Measurements from ENCODE around the gene TMEM88. TPM values are rescaled to one million over a fixed set of nuclear protein-coding genes. Genes with fewer than 3 reads are reported as not detected.

Gene TMEM88
- total RNA-seq, 1 donor from 2014 or later = 13.8 TPM

- DNase-seq (ENCODE audit: low spot score) = peak; percentile 80
- Mint-ChIP-seq H3K4me1 (peaks cover 57% of the 10 kb centered on the region), H3K9me3 (no peaks in the 10 kb centered on the region), H3K27ac (peak overlapping the region; percentile 22), H3K36me3 (peaks cover 6% of the 10 kb centered on the region), H3K27me3 (ENCODE audit: insufficient read depth, low read depth) (peaks cover 8% of the 10 kb centered on the region), H3K4me3 (peak overlapping the region; percentile 95)
- no peaks in the 10 kb centered on the region for H3K9me3 ChIP-seq (ENCODE audit: low read depth)
- H3F3A ChIP-seq (ENCODE audit: low read depth) = peaks cover 71% of the 10 kb centered on the region
- H2AFZ ChIP-seq (replicated peaks) = no peak overlapping the region
- H3K4me2 ChIP-seq = peak overlapping the region; percentile 99
- TF ChIP-seq CTCF (IDR thresholded peaks at IDR 0.05) (peak; percentile 9), EZH2phosphoT487 (IDR thresholded peaks at IDR 0.05) (no peak)
- peak overlapping the region; percentile 55 for H3K9ac ChIP-seq
- peak overlapping the region; percentile 76 for H3K4me3 ChIP-seq
- H3K27ac ChIP-seq = peak overlapping the region; percentile 56
- H3K79me2 ChIP-seq (ENCODE audit: low read depth) = peaks cover 73% of the 10 kb centered on the region
- peaks cover 78% of the 10 kb centered on the region for H4K20me1 ChIP-seq (ENCODE audit: low read depth)
- no peaks in the 10 kb centered on the region for H3K36me3 ChIP-seq
- H3K27me3 ChIP-seq = no peaks in the 10 kb centered on the region
- H3K4me1 ChIP-seq = peaks cover 39% of the 10 kb centered on the region
Measured at GRCh38 chr17:7841396-7841914, 13.4 kb upstream of the TMEM88 start.

- no peaks in the 10 kb centered on the region for H3K9me3 ChIP-seq (ENCODE audit: low read depth)
- no peaks in the 10 kb centered on the region for H3K36me3 ChIP-seq
- H3F3A ChIP-seq (ENCODE audit: low read depth) = peaks cover 68% of the 10 kb centered on the region
- peaks cover 39% of the 10 kb centered on the region for H3K4me1 ChIP-seq
- H4K20me1 ChIP-seq (ENCODE audit: low read depth) = peaks cover 83% of the 10 kb centered on the region
- no peak for TF ChIP-seq EZH2 (IDR thresholded peaks at IDR 0.05)
- TF ChIP-seq EZH2phosphoT487 (IDR thresholded peaks at IDR 0.05) = no peak
- TF ChIP-seq CTCF (IDR thresholded peaks at IDR 0.05) = no peak
- no peak overlapping the region for H2AFZ ChIP-seq (replicated peaks)
- Mint-ChIP-seq H3K4me3 (peak overlapping the region; percentile 95), H3K4me1 (peaks cover 55% of the 10 kb centered on the region), H3K36me3 (peaks cover 9% of the 10 kb centered on the region), H3K9me3 (no peaks in the 10 kb centered on the region), H3K27ac (peak overlapping the region; percentile 95), H3K27me3 (ENCODE audit: insufficient read depth, low read depth) (peaks cover 8% of the 10 kb centered on the region)
- peak; percentile 96 for DNase-seq (ENCODE audit: low spot score)
- no peaks in the 10 kb centered on the region for H3K27me3 ChIP-seq
- H3K9ac ChIP-seq = peak overlapping the region; percentile 55
- H3K4me2 ChIP-seq = peak overlapping the region; percentile 99
- H3K79me2 ChIP-seq (ENCODE audit: low read depth) = peaks cover 73% of the 10 kb centered on the region
- peak overlapping the region; percentile 76 for H3K4me3 ChIP-seq
- peak overlapping the region; percentile 56 for H3K27ac ChIP-seq
Measured at GRCh38 chr17:7841915-7842379, 12.9 kb upstream of the TMEM88 start.

- peaks cover 34% of the 10 kb centered on the region for H3K4me1 ChIP-seq
- H3K27me3 Mint-ChIP-seq (ENCODE audit: insufficient read depth, low read depth) = peaks cover 8% of the 10 kb centered on the region
- TF ChIP-seq EZH2phosphoT487 (IDR thresholded peaks at IDR 0.05) (no peak), CTCF (IDR thresholded peaks at IDR 0.05) (no peak), EZH2 (IDR thresholded peaks at IDR 0.05) (no peak)
- H3K27ac Mint-ChIP-seq = peak overlapping the region; percentile 95
- no peak overlapping the region for H3K27ac ChIP-seq
- H3K36me3 ChIP-seq = no peaks in the 10 kb centered on the region
- no peak overlapping the region for H2AFZ ChIP-seq (replicated peaks)
- peak overlapping the region; percentile 95 for H3K4me3 Mint-ChIP-seq
- H3F3A ChIP-seq (ENCODE audit: low read depth) = peaks cover 61% of the 10 kb centered on the region
- H4K20me1 ChIP-seq (ENCODE audit: low read depth) = peaks cover 90% of the 10 kb centered on the region
- H3K27me3 ChIP-seq = no peaks in the 10 kb centered on the region
- peak; percentile 54 for DNase-seq (ENCODE audit: low spot score)
- no peaks in the 10 kb centered on the region for H3K9me3 Mint-ChIP-seq
- peaks cover 9% of the 10 kb centered on the region for H3K36me3 Mint-ChIP-seq
- H3K79me2 ChIP-seq (ENCODE audit: low read depth) = peaks cover 71% of the 10 kb centered on the region
- peak overlapping the region; percentile 99 for H3K4me2 ChIP-seq
- H3K4me1 Mint-ChIP-seq = peaks cover 48% of the 10 kb centered on the region
- no peaks in the 10 kb centered on the region for H3K9me3 ChIP-seq (ENCODE audit: low read depth)
- H3K4me3 ChIP-seq = peak overlapping the region; percentile 76
- peak overlapping the region; percentile 4 for H3K9ac ChIP-seq
Measured at GRCh38 chr17:7842380-7843256, 12.2 kb upstream of the TMEM88 start.

Measured in neural progenitor cell (in vitro differentiated cells).